Fibroblast of the conjunctiva (primary cell): ENCODE data around the gene VPS4B.
"Not testable (repeated sequence)": the region's sequence is repeated elsewhere in the genome, so short reads cannot be mapped to it uniquely, and the experiment has no call there.

Experiments
- DNase-seq: peaks from one replicate; pipeline ENCODE4 v3.0.0-alpha.2; 2010; ENCODE audit warnings: low read depth

The VPS4B gene

DNA sequence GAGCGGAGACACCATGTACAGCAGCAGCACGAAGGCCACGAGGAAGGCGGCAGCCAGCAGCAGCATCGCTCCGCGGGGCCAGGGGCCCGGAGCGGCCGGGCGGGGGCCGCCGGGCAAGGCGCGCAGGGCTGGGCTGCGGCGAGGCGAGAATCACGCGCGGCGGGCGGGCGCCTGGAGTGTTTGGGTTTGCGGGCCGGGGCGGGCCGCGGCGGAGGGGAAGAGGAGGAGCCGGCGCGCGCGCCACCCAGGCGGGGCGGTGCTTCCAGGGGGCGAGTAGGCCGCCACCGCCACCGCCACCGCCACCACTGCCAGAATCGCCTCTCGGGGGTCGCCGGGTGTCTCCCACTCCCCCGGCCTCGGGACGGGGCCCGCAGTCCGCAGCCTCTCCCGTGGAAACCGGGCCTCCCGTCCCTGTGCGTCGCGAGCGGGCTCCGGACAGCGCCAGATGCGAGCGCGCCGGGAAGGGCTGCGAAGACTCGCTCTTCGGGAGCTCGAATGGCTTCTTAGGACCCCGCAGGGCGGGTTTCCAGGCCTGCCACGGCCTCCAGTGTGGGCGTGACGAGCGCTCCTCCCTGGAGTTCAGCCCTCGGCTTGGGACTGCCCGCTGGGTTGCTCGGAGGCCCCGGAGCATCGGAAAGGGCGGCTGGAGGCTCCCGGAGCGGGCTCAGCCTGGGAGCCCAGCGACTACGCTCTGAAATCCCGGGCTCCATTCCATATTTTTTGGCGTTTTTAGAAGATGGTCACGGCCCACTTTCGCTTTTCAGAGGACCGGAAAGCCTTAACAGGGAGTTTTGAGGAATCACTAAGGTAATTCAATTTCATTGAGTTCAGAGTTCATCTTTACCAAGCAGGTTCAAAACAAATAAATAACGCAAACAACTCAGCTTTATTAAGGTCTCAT lies 55.0 kb downstream of the VPS4B start, which contains the start of gene KDSR:
TSS of gene KDSR (minus strand) at position 154 of the 901 bp plus-strand sequence. CDS start at position 66, 88 bp downstream.
- DNase-seq = peak; percentile 98

- DNase-seq = no peak
Observed at GRCh38 chr18:63366213-63367052, 55.8 kb downstream of the VPS4B start.

DNA sequence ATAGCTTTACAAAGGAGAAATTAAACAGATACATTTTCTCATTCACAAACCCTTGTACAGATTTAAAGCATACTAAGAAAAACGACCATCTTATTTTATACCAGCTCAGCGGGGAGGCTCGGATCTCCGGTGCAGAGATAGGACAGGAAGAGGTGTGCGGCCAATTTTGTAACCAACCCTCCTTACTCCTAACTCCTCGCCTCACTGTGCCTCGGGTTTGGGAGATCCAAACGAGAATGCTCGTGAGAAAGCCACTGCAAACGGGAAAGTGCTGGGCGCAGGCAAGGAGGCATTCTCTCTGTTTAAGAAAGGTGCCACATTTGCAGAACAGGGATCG lies 56.4 kb downstream of the VPS4B start:
- no peak for DNase-seq

DNA sequence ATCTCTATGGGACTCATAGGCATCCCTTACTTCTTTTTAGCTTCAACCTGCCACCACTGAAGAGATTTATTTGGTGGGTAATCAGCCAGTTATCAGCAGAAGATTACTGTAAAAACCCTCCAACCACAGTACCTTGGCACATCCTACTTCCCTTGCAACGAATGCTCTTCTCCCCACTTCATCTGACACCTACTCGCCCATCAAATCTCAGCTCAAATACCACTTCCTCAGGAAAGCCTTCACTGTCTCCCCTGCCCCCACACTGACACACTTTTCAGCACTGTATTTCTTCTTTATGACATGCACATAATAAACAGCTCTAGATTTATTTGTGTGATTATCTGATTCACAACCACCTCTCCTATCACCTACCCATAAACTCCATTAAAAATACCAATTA lies 58.3 kb downstream of the VPS4B start:
- DNase-seq = no peak

DNA sequence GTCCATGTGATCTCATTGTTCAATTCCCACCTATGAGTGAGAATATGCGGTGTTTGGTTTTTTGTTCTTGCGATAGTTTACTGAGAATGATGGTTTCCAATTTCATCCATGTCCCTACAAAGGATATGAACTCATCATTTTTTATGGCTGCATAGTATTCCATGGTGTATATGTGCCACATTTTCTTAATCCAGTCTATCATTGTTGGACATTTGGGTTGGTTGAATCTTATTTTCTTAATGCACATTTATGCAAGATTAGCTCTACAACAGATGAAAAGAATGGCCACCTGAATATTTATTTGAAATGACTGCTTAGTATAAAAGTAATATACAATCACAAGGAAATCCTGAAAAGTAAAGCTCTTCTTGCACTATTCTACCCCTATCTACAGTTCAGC lies 58.9 kb downstream of the VPS4B start:
- DNase-seq = not testable (repeated sequence)

DNA sequence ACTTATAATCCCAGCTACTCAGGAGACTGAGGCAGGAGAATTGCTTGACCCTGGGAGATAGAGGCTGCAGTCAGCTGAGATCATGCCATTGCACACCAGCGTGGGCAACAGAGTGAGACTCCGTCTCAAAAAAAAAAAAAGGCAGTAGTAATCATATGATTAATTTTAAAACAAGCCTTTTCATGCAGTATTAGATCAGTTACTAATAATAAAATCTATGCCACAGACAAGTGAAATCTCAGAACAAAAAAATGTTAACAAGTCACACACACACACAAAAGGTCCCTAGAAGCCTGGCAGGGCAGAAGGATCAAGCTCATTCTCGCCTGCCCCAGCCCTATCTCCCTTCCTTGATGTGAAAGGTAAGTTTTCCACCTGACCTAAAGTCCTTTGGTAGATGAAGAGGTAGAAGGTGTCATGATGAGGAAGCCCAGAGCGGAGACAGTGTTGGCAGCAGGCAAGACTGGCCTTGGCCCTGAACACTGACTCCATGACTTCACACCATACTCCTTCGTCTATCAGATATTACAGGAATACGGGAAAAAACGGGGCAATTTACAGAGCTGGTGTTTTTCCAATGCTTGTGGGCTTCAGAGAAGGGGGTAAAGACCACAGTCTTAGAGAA lies 65.9 kb downstream of the VPS4B start:
- no peak for DNase-seq

- DNase-seq = no peak
Observed at GRCh38 chr18:63350230-63350629, 72.0 kb downstream of the VPS4B start.

DNA sequence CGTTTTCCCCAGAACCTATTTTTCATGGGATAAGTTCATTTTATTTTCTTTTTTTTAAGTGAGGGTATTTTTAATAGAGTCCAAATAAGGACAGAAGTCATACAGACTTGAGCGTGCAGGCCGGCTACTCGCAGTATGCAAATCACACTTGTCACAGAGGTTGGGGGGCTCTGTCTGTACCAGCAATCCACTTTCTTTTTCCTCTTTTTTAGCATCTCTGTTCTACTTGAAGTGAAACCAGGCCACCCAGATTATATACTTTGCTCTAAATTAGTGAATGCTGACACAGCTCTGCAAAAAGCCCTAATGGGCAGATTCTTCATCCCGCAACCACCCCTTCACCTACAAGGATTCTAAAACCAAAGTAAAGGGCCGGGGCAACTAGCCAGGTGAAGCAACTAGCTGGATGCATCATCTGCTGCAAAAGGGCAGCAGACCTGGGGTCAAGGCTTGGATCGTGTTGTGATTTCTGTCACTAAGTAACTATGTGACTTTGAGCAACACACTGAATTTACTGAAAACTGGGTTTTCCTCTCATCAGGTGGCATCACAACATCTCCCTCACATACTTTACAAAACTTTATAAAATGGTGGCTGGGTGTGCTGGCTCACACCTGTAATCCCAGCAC lies 73.7 kb downstream of the VPS4B start:
- DNase-seq = no peak

- no peak for DNase-seq
Observed at GRCh38 chr18:63346480-63347183, 75.6 kb downstream of the VPS4B start.

- DNase-seq = no peak
Observed at GRCh38 chr18:63346031-63346430, 76.2 kb downstream of the VPS4B start.

GRCh38 chr18:63344918-63345317 lies 77.4 kb downstream of the VPS4B start:
- no peak for DNase-seq

DNA sequence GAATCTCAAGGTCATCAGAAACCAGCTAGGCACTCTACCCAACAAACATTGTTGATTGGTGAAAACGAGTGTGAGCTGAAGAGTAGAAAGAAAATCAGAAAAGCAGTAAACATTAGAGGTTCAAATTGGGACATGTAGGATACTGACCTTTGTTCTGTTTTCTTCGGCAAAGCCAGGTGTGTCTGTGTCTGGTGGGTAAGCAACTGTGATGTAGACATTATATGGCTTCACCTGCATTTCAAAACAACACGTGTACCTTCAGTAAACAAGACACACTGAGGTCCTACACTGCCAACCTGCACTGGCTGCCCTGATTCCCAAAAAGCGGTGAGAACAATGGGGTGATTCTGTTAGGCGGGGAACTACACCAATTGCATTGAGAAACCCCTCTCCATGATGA lies 78.0 kb downstream of the VPS4B start:
- DNase-seq = no peak

DNA sequence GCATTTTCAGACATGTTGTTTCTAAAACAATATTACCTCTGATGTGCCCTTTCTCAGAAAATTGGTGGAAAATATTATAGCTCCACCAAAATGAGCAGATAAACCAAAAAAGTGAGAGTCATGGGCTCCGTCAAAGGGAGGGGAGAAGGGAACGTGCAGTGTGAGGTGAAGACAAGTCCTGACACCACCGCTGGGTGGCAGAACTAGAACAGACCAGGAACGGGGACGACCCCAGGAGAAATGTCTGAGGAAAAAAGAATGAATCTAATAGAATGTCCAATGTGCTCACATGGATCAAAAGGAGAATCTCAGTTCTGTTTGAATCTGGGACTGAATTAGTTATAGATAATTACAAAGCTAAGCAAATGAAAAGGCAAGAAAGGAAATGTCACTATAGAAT lies 80.1 kb downstream of the VPS4B start:
- DNase-seq = no peak

- DNase-seq = peak; percentile 43
Observed at GRCh38 chr18:63339920-63340484, 82.3 kb downstream of the VPS4B start.
